HG02884 (cell line): ENCODE measurements around the gene SETD3.
"Not testable (repeated sequence)": the region's sequence is repeated elsewhere in the genome, so short reads cannot be mapped to it uniquely, and the experiment has no call there.

Source experiments
- ATAC-seq: cut with Tn5 transposase; IDR thresholded peaks from one replicate; pipeline ENCODE4 v1.9.1; 2021; ENCODE audit warnings: mild to moderate bottlenecking, moderate library complexity; ENCODE audit not compliant: unreplicated experiment

The SETD3 gene

GRCh38 chr14:99363616-99364290 is 116.9 kb downstream of the SETD3 start:
- ATAC-seq = no peak

- ATAC-seq = no peak
Measured at GRCh38 chr14:99363051-99363450, 117.6 kb downstream of the SETD3 start.

- no peak for ATAC-seq
Measured at GRCh38 chr14:99361596-99362215, 119.0 kb downstream of the SETD3 start.

- ATAC-seq = no peak
Measured at GRCh38 chr14:99360774-99361595, 119.7 kb downstream of the SETD3 start.

- ATAC-seq = no peak
Measured at GRCh38 chr14:99359906-99360305, 120.8 kb downstream of the SETD3 start.

GRCh38 chr14:99357916-99358390 is 122.7 kb downstream of the SETD3 start:
- no peak for ATAC-seq

GRCh38 chr14:99357151-99357915 is 123.3 kb downstream of the SETD3 start:
- ATAC-seq = no peak

- ATAC-seq = no peak
Measured at GRCh38 chr14:99356031-99356608, 124.5 kb downstream of the SETD3 start.

- ATAC-seq = no peak
Measured at GRCh38 chr14:99354166-99354875, 126.3 kb downstream of the SETD3 start.

- no peak for ATAC-seq
Measured at GRCh38 chr14:99352688-99353280, 127.9 kb downstream of the SETD3 start.

- no peak for ATAC-seq
Measured at GRCh38 chr14:99351166-99352007, 129.3 kb downstream of the SETD3 start.

- ATAC-seq = no peak
Measured at GRCh38 chr14:99350751-99351150, 129.9 kb downstream of the SETD3 start.

- no peak for ATAC-seq
Measured at GRCh38 chr14:99349721-99350495, 130.8 kb downstream of the SETD3 start.

GRCh38 chr14:99348816-99349614 is 131.6 kb downstream of the SETD3 start:
- no peak for ATAC-seq

- not testable (repeated sequence) for ATAC-seq
Measured at GRCh38 chr14:99348231-99348630, 132.4 kb downstream of the SETD3 start.
